ENCODE results near the gene ANKRD33B.
"Not testable (repeated sequence)": the region's sequence is repeated elsewhere in the genome, so short reads cannot be mapped to it uniquely, and the experiment has no call there.

- TF ChIP-seq POLR2A, CTCF (IDR thresholded peaks at IDR 0.05): not testable (repeated sequence)
These were observed 42.8 kb downstream of the ANKRD33B start for GRCh38 chr5:10606632-10607022.

All from esophagus squamous epithelium (tissue), 4 donors.